HG02943 (cell line): ENCODE measurements around the gene LDB2.

Experiments
- ATAC-seq: cut with Tn5 transposase; IDR thresholded peaks from one replicate; pipeline ENCODE4 v1.9.1; 2021; ENCODE audit warnings: mild to moderate bottlenecking, low read depth, moderate library complexity; ENCODE audit not compliant: unreplicated experiment

LDB2 gene

DNA sequence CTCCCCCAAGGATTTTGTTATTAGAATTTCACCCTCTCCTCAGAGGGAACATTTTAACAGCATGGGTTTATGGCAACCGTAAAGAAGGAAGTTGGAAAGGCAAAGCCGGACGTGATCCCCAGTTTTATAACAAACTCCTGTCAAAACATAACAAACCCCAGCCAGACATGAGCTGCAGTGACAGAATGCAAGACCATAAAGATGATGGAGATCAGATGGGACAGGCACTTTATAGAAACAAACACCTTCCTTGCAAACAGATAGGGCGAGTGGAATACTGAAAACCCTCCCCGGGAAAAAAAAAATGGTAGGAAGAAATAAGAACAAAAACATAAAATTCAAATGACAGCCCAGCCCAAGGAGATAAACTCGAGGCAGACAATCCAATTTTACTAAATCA lies 281.4 kb downstream of the LDB2 start:
- no peak for ATAC-seq

DNA sequence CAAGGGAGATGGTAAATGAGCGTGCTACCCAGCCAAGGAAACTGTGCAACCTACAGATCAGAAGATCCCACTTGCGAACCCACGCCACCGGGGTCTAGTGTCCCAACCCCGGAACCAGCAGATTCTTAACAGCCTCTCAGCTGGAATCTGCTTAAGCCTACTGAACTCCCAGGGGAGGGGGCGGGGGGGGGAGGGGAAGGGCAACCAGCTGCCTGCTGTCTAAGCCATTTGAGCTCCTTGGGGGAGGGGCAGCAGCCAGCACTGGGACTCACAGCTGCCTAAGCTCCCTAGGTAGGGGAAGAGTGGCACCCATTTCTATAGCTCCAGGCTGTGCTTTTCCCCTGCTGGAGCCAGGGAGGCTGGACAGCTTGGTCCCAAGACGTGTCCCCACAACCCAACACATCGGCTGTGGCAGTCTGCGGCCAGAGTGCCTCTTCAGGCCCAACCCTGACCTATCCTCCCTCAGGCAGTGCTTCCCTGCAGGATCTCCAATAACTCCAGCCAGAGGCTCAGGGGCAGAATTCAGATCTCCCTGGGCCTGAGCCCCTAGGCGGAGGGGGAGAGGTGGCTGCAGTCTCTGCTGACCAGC lies 289.2 kb downstream of the LDB2 start:
- no peak for ATAC-seq

DNA sequence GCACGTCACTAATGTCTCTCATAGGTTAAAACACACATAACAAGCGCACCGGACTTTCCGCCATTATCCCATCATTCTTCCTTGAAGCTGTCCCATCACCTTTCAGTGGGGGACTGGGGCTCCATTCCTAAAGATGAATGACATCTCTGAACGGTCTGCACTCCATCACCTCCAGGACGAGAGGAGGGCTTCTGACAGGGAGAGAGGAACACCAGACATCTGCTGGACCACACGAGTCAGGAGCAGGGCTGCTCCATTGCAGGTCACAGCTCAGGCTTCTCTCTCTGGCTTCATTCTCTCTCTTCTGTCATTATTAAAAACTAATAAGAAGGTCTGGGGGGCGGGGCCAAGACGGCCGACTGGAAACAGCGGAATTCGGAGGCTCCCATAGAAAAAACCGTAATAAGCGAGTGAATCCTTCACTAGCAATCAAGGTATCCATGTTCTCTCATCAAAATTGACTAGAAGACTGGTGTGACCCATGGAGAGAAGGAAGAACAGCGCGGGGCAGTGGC lies 289.8 kb downstream of the LDB2 start:
- ATAC-seq = no peak

DNA sequence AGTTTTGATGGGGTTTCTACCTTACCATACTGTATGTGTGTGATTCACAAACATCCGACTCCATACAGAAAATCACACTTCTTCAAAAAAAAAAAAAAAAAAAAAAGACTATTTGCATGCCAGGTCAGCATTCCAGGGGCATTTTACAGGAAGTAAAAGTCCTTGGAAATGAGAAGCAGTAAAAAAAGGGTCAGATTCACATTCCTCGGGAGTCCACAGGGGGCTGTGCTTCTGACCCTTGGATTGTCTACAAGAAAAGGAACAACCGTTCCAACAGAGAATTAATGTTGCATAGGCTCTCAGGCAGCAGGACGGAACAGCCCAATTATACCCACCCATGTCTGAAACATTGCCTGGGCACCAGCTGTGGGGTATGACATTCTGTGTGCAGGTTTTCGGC lies 290.3 kb downstream of the LDB2 start:
- ATAC-seq = no peak

DNA sequence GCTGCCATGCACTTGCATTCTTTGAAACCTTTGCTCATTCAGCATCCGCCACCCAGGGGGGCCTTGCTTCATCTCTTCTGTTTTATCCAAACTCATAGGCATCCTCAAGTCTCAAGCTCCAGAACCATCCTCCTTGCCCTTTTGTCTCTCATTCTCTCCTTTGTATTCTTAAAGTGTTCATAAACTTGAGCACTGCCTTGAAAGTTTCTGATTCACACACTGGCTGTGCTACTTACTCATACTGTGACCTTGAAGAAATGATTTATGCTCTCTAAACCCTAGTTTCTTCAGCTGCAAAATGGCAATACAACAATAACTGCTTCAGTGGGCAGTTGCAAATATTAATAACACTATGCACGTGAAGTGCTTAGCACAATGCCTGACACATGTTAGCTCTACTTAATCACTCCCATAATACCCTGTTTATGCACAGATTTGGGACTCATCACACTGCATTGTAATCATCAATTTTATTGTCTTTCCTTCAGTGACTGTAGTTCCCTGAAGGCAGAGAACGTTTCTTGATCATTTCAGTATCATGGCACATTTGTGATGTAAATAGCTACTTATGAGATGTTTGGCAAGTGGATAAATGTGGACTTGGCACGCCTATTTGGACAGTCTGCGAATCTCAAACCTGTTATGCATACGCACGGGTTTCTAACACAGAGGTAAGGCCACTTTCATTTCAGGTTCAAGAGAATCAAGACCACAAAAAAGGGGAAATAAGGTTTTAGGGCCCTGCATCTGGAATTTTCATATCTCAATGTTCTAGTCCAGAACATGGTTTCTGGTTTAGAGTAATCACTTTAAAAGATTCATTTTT lies 291.0 kb downstream of the LDB2 start:
- no peak for ATAC-seq

DNA sequence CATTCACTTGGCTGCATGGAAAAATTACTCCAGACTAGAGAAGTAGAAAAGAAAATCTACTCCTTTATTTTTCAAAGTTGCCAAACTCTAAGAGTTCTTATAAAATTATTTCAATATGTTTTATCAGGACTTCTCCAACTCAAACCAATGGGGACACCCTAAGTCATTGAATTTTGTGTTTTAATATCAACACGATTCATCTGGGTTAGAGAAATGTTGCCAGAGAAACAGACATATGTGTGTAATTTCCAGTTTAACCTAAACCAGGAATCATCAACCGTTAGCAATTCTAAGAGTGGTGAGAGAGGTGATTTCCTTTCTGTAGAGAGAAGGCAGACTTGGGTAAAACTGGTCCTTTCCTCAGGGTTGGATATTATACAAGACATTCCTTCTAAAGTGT lies 291.8 kb downstream of the LDB2 start:
- no peak for ATAC-seq

DNA sequence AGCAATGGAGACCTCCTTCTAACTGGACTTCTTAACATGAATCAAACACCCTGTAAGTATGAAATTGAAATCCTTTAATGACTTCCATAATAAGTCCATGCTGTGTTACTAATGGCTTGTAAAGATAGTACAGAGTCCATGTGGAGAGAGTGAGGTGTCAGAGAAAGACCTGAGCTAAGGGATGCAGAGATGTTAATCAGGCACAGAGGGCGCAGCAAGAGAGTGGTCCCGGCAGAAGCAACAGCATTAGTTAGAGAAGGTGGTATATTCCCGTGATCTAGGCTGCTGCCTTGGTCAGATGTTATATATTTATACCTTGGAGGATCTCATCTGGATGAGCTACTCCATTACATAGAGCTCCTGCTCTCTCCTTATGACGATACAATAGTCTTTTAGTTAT lies 295.3 kb downstream of the LDB2 start:
- no peak for ATAC-seq

DNA sequence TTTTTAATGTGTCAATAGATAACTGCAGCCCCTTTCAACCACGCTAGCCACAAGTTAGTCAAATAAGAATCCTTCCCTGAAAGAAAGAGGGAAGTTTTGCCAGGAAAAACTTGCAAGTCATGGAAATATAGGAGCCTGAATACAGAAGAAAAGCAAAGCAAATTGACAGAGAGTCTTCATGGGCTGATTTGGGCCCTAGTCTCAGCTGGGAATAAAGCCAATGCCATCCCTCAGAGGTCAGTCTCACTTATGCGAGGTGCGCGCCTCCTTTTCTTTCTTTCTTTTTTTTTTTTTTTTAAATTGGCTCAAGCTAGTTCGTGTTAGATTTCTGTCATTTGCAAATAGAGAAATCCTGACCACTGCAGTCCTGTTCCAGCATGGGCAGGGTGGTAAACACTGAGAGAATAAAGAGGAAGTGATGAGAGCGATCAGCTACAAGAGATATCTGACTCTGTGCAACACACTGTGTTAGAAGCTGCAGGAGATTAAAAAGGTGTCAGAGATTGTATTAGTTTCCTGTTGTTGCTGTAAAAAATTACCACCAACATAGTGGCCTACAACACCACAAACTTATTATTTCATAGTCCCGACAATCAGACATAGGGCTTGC lies 299.7 kb downstream of the LDB2 start:
- ATAC-seq = no peak

DNA sequence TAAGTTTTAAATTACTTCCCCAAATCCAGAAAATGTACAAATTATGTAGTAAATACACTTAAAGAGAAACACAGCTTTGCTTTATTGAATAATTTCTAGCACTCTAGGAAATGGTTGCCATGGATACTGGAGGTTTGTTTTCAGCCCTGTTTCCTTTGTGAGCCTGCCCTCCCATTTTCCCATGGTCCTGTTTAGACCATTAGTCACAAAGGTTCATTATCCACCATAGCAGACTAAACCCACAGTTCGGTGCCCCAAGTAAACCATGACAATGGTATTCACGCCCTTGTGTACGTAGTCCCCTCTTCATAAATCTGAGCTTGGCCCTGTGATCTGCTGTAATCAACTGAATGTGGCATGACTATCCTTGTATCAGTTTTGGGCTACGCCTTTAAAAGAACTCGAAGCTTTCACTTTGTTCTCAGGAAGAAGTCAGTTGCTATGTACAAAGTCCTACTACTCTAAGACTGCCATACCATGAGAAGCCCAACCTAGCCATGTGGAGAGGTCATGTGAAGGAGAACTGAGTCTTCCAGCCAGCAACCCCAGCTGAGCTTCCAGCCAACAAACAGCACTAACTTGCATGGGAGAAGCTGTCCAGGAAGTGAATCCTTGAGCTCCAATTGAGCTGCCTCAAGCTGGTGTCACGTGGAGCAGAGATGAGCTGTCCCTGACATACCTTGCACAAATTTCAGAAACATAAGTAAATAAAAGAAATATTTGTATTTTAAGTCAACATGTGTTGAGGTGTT lies 300.4 kb downstream of the LDB2 start:
- no peak for ATAC-seq

DNA sequence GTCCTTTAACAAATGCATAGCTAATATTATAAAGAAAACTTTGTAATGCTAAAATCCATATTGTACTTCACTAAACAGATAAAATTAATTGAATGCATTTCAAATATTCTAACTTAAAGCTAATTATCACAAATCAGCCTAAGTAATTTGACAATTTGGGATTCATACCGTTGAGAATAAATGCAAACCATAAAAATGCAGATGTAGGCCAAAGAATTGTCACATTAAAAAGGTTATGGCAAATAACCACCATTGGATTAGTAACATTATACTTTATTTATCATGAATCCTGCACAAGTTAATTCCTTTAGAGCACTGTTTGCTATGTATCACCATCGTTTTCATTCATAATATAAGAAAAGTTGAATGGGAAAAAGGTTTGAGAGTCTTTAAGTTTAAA lies 301.0 kb downstream of the LDB2 start:
- no peak for ATAC-seq

DNA sequence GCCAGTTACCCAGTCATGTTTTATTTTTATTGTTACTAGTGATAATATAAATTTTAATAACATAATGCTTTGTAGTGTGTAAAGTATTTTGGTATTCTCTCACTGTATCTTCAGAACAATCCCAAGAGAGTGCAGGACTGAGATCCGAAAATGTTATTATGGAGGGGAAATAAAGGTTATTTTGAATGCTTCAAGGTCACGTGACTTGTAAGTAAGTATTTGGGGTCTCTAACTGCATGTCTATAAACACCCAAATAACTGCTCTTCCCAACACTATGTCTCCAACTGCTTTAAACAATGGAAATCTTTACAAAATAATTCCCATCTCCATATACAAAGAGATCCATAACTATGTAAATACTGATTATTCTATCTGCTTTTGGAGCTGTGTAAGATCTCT lies 302.2 kb downstream of the LDB2 start:
- no peak for ATAC-seq

DNA sequence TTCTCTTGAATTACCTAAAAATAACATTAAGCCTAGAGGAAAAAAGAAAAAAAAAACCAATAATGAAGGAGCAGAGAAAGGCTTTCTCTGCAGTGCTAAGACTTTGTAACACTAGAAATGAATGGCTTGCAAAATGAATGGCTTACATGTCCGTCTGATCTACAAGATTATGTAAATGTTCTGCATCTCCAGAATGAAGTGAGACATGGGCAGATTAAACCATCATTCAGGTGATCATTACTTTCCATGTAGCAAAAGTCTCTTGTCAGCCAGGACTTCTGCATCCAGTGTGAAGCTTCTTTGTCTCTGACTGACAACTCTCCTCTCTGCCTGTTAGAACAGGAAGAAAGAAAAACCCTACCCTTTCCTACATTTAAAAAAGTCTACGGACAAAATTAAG lies 304.3 kb downstream of the LDB2 start:
- ATAC-seq = no peak

DNA sequence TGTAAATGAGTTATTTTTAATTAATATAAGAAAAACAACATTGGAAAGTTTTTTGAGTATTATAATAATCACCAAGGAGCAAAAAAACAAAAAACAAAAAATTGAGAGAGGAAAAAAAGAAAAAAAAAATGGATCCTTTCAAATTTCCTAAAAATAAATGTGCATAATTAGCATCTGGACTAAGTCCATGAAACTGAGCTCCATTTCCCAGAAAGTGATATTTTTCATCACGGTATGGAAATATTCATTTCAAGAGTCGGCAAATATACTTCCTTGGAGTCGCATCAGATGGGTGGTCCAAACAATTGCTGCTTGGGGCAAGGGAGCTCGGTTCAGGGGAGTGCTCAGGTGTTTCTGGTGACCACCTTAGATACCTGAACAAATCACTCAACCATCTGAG lies 305.1 kb downstream of the LDB2 start:
- no peak for ATAC-seq

DNA sequence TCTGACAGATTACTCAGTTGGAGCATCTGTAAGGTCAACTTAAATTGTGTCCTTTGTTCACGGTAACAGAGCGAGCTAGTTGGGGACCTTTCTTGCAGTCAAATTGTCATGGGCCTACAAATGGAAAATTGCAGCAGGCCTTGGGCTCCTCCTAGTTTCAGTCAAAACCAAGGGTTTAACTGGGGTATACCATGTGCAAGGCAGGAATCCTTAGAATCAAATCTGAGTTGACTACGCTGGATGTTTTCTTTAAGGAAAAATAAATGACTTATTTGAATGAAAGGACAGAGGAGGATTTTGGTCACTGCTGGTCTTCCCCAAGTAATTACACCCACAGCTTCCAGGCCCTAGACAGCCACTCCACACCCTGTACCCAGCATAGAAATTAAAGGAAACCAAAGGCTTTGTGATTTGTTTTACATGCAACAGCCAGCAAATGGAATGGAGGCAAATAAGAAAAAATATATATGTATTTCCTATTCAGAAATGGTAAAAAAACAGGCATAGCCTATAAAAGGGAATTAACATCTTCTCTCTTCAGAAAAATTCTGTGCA lies 307.1 kb downstream of the LDB2 start:
- no peak for ATAC-seq

DNA sequence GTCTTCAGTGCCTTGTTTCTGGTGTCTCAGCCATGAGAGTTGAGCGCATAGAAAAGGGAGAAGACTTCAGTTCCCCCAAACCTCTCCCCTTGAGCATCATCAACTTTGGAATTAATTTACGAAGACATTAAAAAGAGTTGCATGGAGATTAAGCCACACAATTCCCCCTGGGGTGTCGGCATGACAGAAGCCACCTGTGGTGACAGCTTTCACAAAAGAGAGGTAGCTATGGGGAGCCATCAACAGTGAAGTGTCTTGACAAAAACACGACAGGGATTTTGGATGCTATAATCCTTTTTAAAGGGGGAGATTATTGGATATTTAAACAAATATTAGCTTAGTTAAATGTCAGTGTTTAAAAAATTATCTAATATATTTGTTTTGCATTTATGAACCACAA lies 307.6 kb downstream of the LDB2 start:
- ATAC-seq = no peak

DNA sequence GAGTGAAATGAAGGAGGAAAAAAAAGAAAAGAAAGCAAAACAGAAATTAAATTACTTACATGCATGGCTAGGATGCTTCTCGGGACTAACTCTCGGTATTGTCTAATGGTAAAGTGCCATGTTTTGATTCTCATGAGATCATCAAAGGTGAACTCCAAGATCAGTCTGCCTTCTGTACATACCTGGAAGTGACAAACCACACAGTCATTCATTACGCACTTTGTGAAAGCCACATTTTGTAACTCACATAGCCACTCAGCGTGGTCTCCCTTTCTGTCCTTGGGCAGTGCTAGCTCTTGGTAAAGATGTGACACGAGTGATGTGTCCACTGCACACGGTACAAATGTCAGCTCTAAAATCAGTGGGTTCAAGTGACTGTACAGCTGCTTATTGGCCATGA lies 309.8 kb downstream of the LDB2 start:
- ATAC-seq = no peak

DNA sequence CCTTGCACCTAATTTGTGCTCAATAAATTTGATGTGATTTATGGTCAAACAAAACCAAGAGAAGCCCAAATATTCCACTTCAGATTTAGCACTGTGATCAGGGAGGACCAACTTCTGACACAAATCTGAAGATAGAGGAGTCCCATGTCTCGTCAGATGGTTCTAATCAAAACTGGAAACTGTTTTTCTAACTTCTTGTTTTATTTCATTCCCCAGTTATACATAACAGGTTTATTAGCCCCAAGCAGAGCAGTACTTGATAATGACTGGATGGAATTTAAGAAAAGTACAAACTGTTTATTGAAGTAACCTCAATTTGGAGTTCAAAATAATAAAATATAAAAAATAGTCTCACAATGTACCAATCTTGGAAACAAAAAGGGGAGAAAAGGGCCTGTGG lies 310.3 kb downstream of the LDB2 start:
- no peak for ATAC-seq

DNA sequence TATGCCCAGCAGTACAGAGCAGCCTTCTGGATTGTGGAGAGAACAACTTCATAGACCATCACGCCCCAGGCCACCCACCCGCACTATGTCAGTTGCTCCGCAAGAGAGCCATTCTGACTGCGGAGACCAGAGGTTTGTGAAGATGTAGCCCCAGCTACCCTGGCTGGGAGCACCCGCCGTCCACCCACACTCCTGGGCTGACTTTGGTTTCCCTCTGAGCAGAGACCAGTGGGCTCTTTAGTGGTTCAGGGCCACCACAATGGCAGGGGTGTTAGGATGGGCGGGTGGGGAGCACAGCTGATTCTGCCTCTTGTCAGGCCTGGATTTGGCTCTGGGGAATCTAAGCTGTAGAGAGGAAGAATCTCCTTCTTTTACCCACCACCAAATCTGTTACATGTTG lies 313.4 kb downstream of the LDB2 start:
- ATAC-seq = no peak

DNA sequence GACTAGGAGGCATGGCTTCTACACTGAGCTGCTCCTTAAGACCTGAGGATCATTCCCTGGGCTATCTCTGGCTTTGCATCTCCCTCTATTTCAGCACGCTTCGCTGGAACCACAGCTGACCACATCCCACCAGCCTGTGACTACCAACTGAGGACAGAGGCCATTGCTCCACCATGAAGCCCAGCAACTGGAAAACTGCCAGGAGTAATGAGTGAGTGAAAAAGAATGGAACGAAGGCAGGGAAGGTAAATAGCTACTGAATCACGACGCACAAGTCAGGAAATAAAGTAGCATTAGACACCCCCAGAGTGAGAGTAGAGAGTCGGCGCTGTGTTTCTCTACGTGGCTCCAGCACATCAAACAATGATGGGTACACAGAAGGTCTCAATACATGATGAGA lies 314.7 kb downstream of the LDB2 start:
- ATAC-seq = no peak

DNA sequence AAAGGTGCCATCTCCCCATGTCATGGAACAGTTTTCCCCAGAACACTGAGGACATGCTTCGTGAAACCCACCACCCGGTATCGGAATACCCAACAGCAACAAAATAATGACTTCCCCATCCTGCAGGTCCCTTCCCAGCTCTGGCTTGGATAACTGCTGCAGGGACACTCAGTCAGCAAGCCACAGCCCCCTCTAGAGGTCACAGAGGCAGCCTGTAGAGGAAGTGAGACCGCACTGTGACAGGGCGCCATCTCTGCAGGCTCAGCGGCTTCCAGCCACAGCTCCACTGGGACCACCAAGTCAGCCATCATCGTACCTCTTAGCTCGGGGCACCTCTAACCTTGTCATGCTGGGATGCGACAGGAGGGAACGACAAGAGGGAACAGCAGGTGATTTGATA lies 315.9 kb downstream of the LDB2 start:
- no peak for ATAC-seq

DNA sequence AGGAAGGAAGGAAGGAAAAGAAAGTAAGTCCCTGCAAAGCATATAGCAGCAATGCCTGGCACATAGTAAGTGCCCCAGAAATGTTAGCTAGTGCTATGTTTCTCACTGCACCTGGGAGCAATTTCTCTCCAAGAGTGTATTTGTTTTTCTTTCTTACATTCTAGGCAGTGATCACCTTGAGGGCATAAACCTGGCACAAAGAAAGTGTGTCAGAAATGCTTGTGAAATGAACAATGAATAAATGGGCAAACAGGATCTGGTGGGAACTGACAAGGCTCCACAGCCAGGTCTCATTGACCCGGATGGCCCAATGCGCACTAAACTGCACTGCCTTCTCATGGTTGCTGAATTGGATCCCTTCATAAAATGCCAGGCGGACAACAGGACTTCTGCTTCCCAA lies 316.4 kb downstream of the LDB2 start:
- ATAC-seq = no peak
